Renal cortex interstitium (tissue), 11 donors: ENCODE measurements around the gene APP. TPM values are rescaled to one million over a fixed set of nuclear protein-coding genes. Genes with fewer than 3 reads are reported as not detected.

Experiments used
- DNase-seq, 11 donors: peaks; one replicate each; pipeline ENCODE4 v3.0.0-alpha.2; 2013; ENCODE audit warnings: low read depth in 9 of 11, low spot score in 4 of 11; ENCODE audit errors: extremely low read depth in 1 of 11
- polyA plus RNA-seq, 3 donors: library from polyadenylated mRNA; unstranded; fragments of 120-200 nt; gene quantifications; one replicate each; pipeline ENCODE4 v1.2.1, GENCODE V29; 2013; ENCODE audit not compliant: insufficient read length in 3 of 3

APP gene
- polyA plus RNA-seq, 3 donors: 826 to 910 (median 861) TPM

- DNase-seq: no peak
Measured at GRCh38 chr21:25848309-25848708, 322.3 kb downstream of the APP start.

- no peak for DNase-seq
Measured at GRCh38 chr21:25845729-25846256, 324.8 kb downstream of the APP start.

- no peak for DNase-seq
Measured at GRCh38 chr21:25842925-25843324, 327.6 kb downstream of the APP start.

GRCh38 chr21:25838809-25839208 is 331.8 kb downstream of the APP start:
- DNase-seq: no peak

- DNase-seq: peak in 7 of 11 donors; percentile 37 to 76 (median 54)
Measured at GRCh38 chr21:25837533-25838265, 332.9 kb downstream of the APP start.

- no peak for DNase-seq
Measured at GRCh38 chr21:25836396-25836795, 334.2 kb downstream of the APP start.

- DNase-seq: no peak
Measured at GRCh38 chr21:25834381-25834780, 336.2 kb downstream of the APP start.

GRCh38 chr21:25831300-25831960 is 339.1 kb downstream of the APP start:
- DNase-seq: no peak
